K562 (cell line): ENCODE results near the gene LAGE3. TPM values are rescaled to one million over a fixed set of nuclear protein-coding genes. Genes with fewer than 3 reads are reported as not detected.
A peak's percentile ranks its signal among the peaks of the same experiment; 100 is the strongest.

Source experiments
- CBX3 ChIP-seq, 2 experiments: IDR thresholded peaks; 1 replicate in 1 of 2; 2 replicates in 1 of 2; pipeline ENCODE4 v1.6.1; 2012; ENCODE audit warnings: inconsistent platforms in 2 of 2, low read length in 2 of 2, borderline replicate concordance in 1 of 2, control low read depth in 1 of 2
- CXXC5 ChIP-seq: fragments of 250-450 bp; sonication (Bioruptor Pico); IDR thresholded peaks from 2 replicates; pipeline ENCODE4 v1.8.0; 2022; ENCODE audit warnings: inconsistent platforms, mild to moderate bottlenecking, moderate library complexity
- DMBX1 ChIP-seq: fragments of 250-450 bp; sonication (Bioruptor Pico); IDR thresholded peaks from 2 replicates; pipeline ENCODE4 v1.8.0; 2022; ENCODE audit warnings: inconsistent platforms, mild to moderate bottlenecking, moderate library complexity, borderline replicate concordance
- EP400 ChIP-seq: fragments of 450-650 bp; IDR thresholded peaks from 2 replicates; pipeline ENCODE4 v1.6.1; 2017; ENCODE audit warnings: antibody characterized with exemption, mild to moderate bottlenecking, moderate library complexity
- KAT8 ChIP-seq: fragments of 450-650 bp; IDR thresholded peaks from 2 replicates; pipeline ENCODE4 v1.6.1; 2016; ENCODE audit warnings: low read depth, mild to moderate bottlenecking
- MLX ChIP-seq, 2 experiments: fragments of 450-650 bp in 1 of 2; sonication (generic) in 1 of 2; formaldehyde crosslinking; conservative IDR thresholded peaks; 2 replicates each; pipeline versions ENCODE4 v1.4.0 to v1.8.1; 2020 to 2022; ENCODE audit warnings: mild to moderate bottlenecking in 1 of 2, missing genetic modification reagents in 1 of 2
- MTA3 ChIP-seq: fragments of 450-650 bp; formaldehyde crosslinking; IDR thresholded peaks from 2 replicates; pipeline ENCODE4 v1.6.1; 2017; ENCODE audit warnings: mild to moderate bottlenecking, borderline replicate concordance
- NR4A1 ChIP-seq, 2 experiments: fragments of 250-450 bp in 1 of 2; fragments of 450-650 bp in 1 of 2; sonication (Bioruptor Pico) in 1 of 2; IDR thresholded peaks; 2 replicates each; pipeline versions ENCODE4 v1.4.0 to v1.6.1; 2016 to 2020; ENCODE audit warnings: mild to moderate bottlenecking in 2 of 2, missing compliant biosample characterization in 1 of 2, missing genetic modification characterization in 1 of 2, moderate library complexity in 1 of 2
- PHF21A ChIP-seq: fragments of 450-650 bp; IDR thresholded peaks from 2 replicates; pipeline ENCODE4 v1.6.1; 2017; ENCODE audit warnings: low read depth, borderline replicate concordance
- TRIM24 ChIP-seq, 2 experiments: fragments of 450-650 bp; IDR thresholded peaks; 2 replicates each; pipeline ENCODE4 v1.6.1; 2016
- ZNF3 ChIP-seq: fragments of 250-450 bp; sonication (Bioruptor Pico); IDR thresholded peaks from 2 replicates; pipeline ENCODE4 v1.5.0; 2021; ENCODE audit warnings: mild to moderate bottlenecking, moderate library complexity
- ZNF778 ChIP-seq: fragments of 450-650 bp; formaldehyde crosslinking; IDR thresholded peaks from 2 replicates; pipeline ENCODE4 v1.4.0; 2020; ENCODE audit warnings: mild to moderate bottlenecking, moderate library complexity
- polyA plus RNA-seq, 8 experiments: library from polyadenylated mRNA; depleted of rRNA in 4 of 8; stranded (reverse) in 5 of 8; unstranded in 3 of 8; fragments of >200 nt; fragmentation: Nextera tagmentation in 2 of 8; fragmentation: Illumina TruSeq in 1 of 8; extraction: Ambion mirVana in 2 of 8; extraction: Trizol in 1 of 8; gene quantifications; 2 replicates each; pipeline versions ENCODE4 v1.2.1 to v1.2.3, GENCODE V29; 2011 to 2014; ENCODE audit warnings: inconsistent platforms in 1 of 8, missing spikeins in 1 of 8
- total RNA-seq, 7 experiments: library from RNA; depleted of rRNA in 6 of 7; stranded (reverse); fragments of >200 nt in 6 of 7; fragmentation: Illumina TruSeq in 2 of 7; extraction: Trizol in 2 of 7; gene quantifications; 2 replicates each; pipeline versions ENCODE4 v1.2.1 to v1.2.3, GENCODE V29; 2011 to 2021; ENCODE audit warnings: low replicate concordance in 1 of 7
- TF ChIP-seq, protein P1 (sequence below): sonication (generic); formaldehyde crosslinking; IDR thresholded peaks from 2 replicates; pipeline ENCODE4 v1.8.1; 2023; ENCODE audit warnings: mild to moderate bottlenecking, missing genetic modification reagents
- TF ChIP-seq, protein P2 (sequence below), 3 experiments: fragments of 200-800 bp in 1 of 3; fragments of 250-450 bp in 1 of 3; fragments of 450-650 bp in 1 of 3; sonication (Bioruptor Pico) in 1 of 3; sonication (Bioruptor generic) in 1 of 3; formaldehyde crosslinking in 1 of 3; IDR thresholded peaks; 2 replicates each; pipeline versions ENCODE4 v1.6.1 to v1.8.0; 2016 to 2022; ENCODE audit warnings: mild to moderate bottlenecking in 2 of 3, missing genetic modification characterization in 2 of 3, missing compliant biosample characterization in 1 of 3, moderate library complexity in 1 of 3
- TF ChIP-seq, protein P3 (sequence below), 2 experiments: fragments of 150-350 bp in 1 of 2; IDR thresholded peaks; 2 replicates each; pipeline ENCODE4 v1.6.1; 2012 to 2016; ENCODE audit warnings: low read depth in 2 of 2, low read length in 2 of 2, mild to moderate bottlenecking in 1 of 2, moderate library complexity in 1 of 2

The LAGE3 gene
- total and polyA plus RNA-seq, 9 of the 15 experiments (the other 6 are each of a cell fraction or from before 2014, with no cell fraction given) = 28.2 to 125 (median 35.8) TPM

GRCh38 chrX:154486396-154487207 lies 7.5 kb upstream of the LAGE3 start, which contains the start of gene UBL4A (continued):
- TF ChIP-seq, protein P1, sequence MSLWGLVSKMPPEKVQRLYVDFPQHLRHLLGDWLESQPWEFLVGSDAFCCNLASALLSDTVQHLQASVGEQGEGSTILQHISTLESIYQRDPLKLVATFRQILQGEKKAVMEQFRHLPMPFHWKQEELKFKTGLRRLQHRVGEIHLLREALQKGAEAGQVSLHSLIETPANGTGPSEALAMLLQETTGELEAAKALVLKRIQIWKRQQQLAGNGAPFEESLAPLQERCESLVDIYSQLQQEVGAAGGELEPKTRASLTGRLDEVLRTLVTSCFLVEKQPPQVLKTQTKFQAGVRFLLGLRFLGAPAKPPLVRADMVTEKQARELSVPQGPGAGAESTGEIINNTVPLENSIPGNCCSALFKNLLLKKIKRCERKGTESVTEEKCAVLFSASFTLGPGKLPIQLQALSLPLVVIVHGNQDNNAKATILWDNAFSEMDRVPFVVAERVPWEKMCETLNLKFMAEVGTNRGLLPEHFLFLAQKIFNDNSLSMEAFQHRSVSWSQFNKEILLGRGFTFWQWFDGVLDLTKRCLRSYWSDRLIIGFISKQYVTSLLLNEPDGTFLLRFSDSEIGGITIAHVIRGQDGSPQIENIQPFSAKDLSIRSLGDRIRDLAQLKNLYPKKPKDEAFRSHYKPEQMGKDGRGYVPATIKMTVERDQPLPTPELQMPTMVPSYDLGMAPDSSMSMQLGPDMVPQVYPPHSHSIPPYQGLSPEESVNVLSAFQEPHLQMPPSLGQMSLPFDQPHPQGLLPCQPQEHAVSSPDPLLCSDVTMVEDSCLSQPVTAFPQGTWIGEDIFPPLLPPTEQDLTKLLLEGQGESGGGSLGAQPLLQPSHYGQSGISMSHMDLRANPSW = no peak
- TF ChIP-seq, protein P2, sequence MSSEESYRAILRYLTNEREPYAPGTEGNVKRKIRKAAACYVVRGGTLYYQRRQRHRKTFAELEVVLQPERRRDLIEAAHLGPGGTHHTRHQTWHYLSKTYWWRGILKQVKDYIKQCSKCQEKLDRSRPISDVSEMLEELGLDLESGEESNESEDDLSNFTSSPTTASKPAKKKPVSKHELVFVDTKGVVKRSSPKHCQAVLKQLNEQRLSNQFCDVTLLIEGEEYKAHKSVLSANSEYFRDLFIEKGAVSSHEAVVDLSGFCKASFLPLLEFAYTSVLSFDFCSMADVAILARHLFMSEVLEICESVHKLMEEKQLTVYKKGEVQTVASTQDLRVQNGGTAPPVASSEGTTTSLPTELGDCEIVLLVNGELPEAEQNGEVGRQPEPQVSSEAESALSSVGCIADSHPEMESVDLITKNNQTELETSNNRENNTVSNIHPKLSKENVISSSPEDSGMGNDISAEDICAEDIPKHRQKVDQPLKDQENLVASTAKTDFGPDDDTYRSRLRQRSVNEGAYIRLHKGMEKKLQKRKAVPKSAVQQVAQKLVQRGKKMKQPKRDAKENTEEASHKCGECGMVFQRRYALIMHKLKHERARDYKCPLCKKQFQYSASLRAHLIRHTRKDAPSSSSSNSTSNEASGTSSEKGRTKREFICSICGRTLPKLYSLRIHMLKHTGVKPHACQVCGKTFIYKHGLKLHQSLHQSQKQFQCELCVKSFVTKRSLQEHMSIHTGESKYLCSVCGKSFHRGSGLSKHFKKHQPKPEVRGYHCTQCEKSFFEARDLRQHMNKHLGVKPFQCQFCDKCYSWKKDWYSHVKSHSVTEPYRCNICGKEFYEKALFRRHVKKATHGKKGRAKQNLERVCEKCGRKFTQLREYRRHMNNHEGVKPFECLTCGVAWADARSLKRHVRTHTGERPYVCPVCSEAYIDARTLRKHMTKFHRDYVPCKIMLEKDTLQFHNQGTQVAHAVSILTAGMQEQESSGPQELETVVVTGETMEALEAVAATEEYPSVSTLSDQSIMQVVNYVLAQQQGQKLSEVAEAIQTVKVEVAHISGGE (CRISPR knock-in tag; IDR thresholded peaks at IDR 0.05) = peak in 1 of 3 experiments; percentile 71; a peak in 2 of 6 replicates
- TF ChIP-seq ZNF3 (no peak), EP400 (no peak), ZNF778 (no peak), MTA3 (peak; percentile 74; the same call in 1 of the 2 replicates), TRIM24 (IDR thresholded peaks at IDR 0.05) (no peak), KAT8 (no peak), DMBX1 (CRISPR knock-in tag) (no peak), CXXC5 (0 out of 2 replicates have a peak, but pooled peaks have one; percentile 42), MLX (CRISPR knock-in tag; conservative IDR thresholded peaks at IDR 0.05) (no peak), NR4A1 (CRISPR knock-in tag; IDR thresholded peaks at IDR 0.05) (no peak), NR4A1 (tag; IDR thresholded peaks at IDR 0.05) (no peak), PHF21A (no peak), CBX3 (IDR thresholded peaks at IDR 0.05; ENCODE audit: borderline replicate concordance in 1 of 2, low read length in 2 of 2) (no peak)
- TF ChIP-seq, protein P3, sequence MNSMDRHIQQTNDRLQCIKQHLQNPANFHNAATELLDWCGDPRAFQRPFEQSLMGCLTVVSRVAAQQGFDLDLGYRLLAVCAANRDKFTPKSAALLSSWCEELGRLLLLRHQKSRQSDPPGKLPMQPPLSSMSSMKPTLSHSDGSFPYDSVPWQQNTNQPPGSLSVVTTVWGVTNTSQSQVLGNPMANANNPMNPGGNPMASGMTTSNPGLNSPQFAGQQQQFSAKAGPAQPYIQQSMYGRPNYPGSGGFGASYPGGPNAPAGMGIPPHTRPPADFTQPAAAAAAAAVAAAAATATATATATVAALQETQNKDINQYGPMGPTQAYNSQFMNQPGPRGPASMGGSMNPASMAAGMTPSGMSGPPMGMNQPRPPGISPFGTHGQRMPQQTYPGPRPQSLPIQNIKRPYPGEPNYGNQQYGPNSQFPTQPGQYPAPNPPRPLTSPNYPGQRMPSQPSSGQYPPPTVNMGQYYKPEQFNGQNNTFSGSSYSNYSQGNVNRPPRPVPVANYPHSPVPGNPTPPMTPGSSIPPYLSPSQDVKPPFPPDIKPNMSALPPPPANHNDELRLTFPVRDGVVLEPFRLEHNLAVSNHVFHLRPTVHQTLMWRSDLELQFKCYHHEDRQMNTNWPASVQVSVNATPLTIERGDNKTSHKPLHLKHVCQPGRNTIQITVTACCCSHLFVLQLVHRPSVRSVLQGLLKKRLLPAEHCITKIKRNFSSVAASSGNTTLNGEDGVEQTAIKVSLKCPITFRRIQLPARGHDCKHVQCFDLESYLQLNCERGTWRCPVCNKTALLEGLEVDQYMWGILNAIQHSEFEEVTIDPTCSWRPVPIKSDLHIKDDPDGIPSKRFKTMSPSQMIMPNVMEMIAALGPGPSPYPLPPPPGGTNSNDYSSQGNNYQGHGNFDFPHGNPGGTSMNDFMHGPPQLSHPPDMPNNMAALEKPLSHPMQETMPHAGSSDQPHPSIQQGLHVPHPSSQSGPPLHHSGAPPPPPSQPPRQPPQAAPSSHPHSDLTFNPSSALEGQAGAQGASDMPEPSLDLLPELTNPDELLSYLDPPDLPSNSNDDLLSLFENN (IDR thresholded peaks at IDR 0.05; ENCODE audit: low read depth in 2 of 2, low read length in 2 of 2) = no peak
